ENCODE measurements around the gene ATP2C2.

GRCh38 chr16:84466692-84467091, 98.4 kb downstream of the ATP2C2 start:
- TF ChIP-seq POLR2A (IDR thresholded peaks at IDR 0.05) (no peak), CTCF (IDR thresholded peaks at IDR 0.05) (no peak), POLR2AphosphoS5 (IDR thresholded peaks at IDR 0.05) (no peak), EP300 (IDR thresholded peaks at IDR 0.05) (no peak)
